HG02852 (cell line): ENCODE measurements around the gene LRRFIP2.
"Not testable (repeated sequence)": the region's sequence is repeated elsewhere in the genome, so short reads cannot be mapped to it uniquely, and the experiment has no call there.

Source experiments
- ATAC-seq: cut with Tn5 transposase; IDR thresholded peaks from one replicate; pipeline ENCODE4 v1.9.1; 2021; ENCODE audit warnings: mild to moderate bottlenecking, moderate library complexity; ENCODE audit not compliant: unreplicated experiment

Gene LRRFIP2

DNA sequence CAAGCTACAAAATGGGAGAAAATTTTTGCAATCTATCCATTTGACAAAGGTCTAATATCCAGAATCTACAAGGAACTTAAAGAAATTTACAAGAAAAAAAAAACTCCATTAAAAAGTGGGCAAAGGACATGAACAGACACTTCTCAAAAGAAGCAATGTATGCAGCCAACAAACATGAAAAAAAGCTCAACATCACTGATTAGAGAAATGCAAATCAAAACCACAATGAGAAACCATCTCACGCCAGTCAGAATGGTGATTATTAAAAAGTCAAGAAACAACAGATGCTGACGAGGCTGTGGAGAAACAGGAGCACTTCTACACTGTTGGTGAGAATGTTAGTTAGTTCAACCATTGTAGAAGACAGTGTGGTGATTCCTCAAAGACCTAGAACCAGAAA is 27.5 kb downstream of the LRRFIP2 start:
- not testable (repeated sequence) for ATAC-seq

GRCh38 chr3:37145611-37146010 is 28.8 kb downstream of the LRRFIP2 start:
- no peak for ATAC-seq

- no peak for ATAC-seq
These were observed 29.6 kb downstream of the LRRFIP2 start for GRCh38 chr3:37144806-37145205.

- no peak for ATAC-seq
These were observed 30.6 kb downstream of the LRRFIP2 start for GRCh38 chr3:37143821-37144220.

- no peak for ATAC-seq
These were observed 32.7 kb downstream of the LRRFIP2 start for GRCh38 chr3:37141676-37142075.

GRCh38 chr3:37140899-37141541 is 33.4 kb downstream of the LRRFIP2 start:
- no peak for ATAC-seq

GRCh38 chr3:37139567-37140052 is 34.8 kb downstream of the LRRFIP2 start:
- ATAC-seq, result peak; percentile 76

- ATAC-seq, result no peak
These were observed 35.6 kb downstream of the LRRFIP2 start for GRCh38 chr3:37138816-37139215.

DNA sequence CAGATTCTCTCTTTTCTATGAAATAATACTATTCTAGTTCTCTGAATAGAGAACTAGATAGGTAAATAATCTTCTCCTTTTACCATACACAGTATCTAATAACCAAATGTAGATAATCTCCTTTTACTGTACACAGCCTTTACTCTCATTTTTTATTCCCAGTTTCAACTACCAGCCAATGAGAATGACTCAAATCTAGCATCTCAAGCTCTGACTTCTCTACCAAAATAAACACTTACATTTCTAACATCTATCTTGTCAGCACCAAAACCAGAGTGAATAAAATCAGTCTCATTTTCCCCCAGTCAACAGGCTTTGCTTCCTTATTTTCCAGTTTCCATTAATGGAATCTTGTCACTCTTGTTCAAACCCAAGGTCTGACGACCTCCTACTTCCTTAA is 36.9 kb downstream of the LRRFIP2 start:
- ATAC-seq, result no peak

DNA sequence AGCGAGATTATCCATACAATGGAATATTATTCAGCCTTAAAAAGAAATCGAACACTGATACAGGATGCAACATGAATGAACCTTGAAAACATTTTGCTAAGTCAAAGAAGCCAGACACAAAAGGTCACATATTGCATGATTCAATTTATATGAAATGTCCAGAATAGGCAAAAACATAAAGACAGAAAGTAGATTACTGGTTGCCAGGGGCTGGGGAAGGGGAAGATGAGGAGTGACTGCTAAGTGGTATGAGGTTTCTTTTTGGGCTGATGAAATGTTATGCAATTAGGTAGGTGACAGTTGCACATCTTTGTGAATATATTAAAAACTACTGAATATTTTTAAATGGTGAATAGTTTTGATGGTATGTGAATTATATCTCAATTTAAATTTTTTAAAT is 38.3 kb downstream of the LRRFIP2 start:
- ATAC-seq, result no peak

DNA sequence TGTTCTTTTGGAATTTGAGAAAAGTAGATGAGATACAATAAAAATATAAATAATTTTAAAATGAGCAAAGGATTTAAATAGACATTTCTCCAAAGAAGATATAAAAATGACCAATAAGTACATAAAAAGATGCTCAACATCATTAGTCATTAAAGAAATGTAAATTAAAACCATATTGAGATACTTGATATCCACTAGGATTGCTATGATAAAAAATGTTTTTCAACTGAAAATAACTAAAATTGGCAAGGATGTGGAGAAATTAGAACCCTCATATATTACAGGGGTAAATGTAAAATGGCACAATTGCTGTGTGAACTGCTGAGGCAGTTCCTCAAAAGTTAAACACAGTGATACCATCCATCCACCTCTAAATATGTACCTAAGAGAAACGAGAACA is 38.8 kb downstream of the LRRFIP2 start:
- no peak for ATAC-seq

- no peak for ATAC-seq
These were observed 42.0 kb downstream of the LRRFIP2 start for GRCh38 chr3:37132334-37132733.

DNA sequence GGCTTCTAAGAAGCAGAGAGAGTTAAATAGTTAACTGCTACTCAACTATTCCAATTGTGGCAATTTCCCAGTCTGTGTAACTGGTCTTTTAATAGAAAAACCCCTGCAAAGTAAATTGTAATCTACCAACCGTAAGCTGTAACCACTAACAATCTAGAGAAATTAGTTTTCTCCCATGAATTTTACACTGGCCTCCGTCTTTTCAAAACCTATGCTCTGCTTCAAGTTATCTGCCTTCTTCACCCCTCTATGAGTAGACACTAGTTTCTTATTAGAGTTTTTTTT is 42.6 kb downstream of the LRRFIP2 start:
- no peak for ATAC-seq

DNA sequence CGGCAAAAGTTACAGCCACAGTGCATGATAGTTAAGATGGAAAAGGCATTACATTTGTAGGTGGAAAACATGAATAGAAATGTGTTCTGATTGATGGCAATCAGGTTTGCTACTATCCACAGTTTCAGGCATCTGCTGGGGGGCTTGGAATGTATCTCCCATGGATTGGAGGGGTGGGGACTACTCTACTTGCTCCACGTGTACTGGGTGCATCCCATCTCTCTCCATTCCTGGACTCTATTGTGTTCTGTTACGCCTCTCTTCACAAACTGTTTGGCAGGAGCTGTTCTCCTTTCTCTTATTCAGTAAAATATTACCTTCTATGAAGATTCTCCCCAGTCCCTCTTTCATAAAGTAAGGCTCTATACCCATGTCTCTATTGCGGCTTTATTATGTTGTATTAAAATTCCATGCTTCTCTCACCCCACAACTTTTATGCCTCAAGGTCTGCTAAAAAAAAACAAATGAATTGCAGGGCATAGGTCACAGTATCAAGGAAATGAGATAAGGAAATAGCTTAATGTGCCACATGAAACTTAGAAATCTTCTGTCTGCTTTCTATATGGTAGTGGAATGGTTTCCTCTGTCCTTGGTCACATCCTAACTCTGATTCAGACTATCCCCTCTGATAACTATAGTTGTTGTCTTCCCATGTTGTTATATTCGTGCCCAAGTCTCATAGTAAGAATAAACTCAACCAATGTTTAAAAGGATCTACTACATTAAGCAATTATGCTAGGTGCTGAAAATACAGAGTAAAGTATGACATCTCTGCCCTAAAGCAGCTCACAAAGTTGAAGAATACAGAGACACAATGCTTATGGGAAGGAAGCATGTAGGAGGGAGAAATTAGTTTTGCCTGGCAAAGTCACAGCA is 43.2 kb downstream of the LRRFIP2 start:
- no peak for ATAC-seq

DNA sequence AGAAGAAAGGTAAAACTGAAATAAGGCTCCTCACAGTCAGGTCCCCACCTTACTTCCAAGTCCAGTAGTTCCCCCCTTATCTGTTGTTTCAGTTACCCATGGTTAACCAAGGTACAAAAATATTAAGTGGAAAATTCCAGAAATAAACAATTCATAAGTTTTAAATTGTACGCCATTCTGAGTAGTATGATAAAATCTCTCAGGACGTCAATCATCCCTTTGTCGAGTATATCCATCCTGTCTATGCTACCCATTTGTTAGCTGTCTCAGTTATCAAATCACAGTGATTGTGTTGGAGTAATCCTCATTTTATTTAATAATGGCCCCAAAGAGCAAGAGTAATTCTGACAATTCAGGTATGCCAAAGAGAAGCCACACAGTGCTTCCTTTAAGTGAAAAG is 43.9 kb downstream of the LRRFIP2 start:
- no peak for ATAC-seq

DNA sequence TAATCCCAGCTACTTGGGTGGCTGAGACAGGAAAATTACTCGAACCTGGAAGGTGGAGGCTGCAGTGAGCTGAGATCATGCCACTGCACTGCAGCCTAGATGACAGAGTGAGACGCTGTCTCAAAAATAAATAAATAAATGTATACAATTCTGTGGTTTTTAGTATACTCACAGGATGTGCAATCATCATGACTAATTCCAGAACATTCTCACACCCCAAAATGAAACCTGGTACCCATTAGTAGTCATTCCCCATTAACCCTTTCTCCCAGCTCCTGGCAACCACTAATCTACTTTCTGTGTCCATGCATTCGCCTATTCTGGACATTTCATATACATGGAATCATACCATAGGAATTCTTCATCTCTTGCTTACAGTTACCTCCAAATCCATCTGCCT is 44.5 kb downstream of the LRRFIP2 start:
- ATAC-seq, result peak; percentile 52

GRCh38 chr3:37127340-37127739 is 47.0 kb downstream of the LRRFIP2 start:
- ATAC-seq, result no peak

DNA sequence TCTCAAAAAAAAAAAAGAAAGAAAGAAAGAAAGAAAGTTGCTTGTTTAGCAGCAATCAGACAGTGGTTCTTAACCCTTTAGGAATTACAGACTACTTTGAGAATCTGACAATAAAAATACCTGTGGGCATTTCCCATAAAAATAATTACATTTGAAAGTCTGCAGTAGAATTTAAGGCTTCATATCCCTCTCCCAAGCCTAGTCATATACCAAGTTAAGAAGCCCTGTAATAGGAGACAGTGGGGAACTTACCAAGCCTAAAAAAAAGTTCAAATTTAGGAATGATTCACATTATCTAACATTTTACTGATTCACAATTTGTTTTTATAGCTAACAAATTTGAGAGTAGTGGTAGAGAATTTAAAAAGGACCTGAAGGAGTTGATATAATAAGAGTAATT is 47.5 kb downstream of the LRRFIP2 start:
- ATAC-seq, result no peak

DNA sequence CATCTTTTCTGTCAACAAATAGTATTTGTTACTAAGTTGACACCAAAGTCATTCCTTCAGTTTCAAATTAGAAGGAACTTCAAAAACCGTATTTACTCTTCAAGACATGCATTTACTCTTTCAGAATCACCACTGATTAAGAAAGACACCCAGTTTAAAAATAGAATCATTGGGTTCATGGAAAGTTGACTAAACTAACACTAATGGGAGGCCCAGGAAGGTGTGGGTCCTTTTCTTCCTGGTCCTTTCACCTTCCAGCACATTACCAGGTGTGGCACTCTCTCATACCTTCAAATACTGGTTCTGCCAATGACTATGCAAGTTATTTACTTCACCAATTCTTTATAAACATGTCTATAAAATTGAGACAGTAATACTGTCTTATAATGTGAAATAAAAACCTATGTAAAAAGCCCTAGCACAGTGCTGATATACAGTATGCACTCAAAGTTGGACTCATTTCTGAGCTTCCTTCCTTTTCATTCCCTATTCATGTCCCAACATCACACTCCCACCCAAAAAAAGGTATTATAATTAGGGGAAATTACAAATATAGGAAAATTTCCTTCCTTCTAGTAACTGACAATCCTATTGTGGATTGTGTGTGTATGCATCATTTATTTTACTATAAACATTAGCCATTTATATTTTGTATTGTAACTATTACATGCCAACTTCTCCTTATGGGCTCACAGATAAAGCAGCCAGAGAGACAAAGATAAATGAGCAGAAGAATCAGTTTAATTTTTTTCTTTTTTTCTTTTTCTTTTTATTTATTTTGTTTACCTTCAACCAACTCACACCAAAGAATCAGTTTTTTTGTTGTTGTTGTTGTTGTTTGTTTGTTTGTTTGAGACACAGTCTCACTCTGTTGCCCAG is 48.9 kb downstream of the LRRFIP2 start:
- no peak for ATAC-seq

DNA sequence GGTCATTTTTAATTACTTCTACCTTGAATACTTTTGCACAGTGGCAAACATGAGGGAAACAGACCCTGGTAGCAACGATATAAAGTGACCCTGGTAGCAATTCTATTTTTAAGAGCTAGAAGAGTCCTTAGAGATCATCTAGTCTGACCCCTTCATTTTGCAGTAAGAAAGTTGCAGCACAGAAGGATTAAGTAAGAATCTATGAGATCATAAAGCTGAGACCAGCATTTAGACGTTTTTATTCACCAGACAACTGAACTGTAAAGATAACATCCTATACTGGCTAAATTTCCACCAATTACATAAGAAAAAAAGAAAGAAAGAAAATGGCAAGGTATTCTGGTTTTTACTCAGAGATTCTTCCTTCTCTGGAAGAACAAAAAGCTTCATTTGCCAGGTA is 49.9 kb downstream of the LRRFIP2 start:
- ATAC-seq, result no peak

GRCh38 chr3:37123292-37123691 is 51.1 kb downstream of the LRRFIP2 start:
- no peak for ATAC-seq
